HG02885 (cell line): ENCODE data around the gene WASHC4.
"Not testable (repeated sequence)": the region's sequence is repeated elsewhere in the genome, so short reads cannot be mapped to it uniquely, and the experiment has no call there.

Experiments
- ATAC-seq: cut with Tn5 transposase; IDR thresholded peaks from one replicate; pipeline ENCODE4 v1.9.1; 2021; ENCODE audit warnings: mild to moderate bottlenecking; ENCODE audit not compliant: unreplicated experiment, poor library complexity

WASHC4 gene

GRCh38 chr12:105157606-105158005 lies 50.1 kb downstream of the WASHC4 start:
- ATAC-seq, result no peak

GRCh38 chr12:105158876-105159275 lies 51.3 kb downstream of the WASHC4 start:
- ATAC-seq, result no peak

- no peak for ATAC-seq
Measured at GRCh38 chr12:105162174-105162573, 54.6 kb downstream of the WASHC4 start.

- no peak for ATAC-seq
Measured at GRCh38 chr12:105164068-105164467, 56.5 kb downstream of the WASHC4 start.

GRCh38 chr12:105166736-105167135 lies 59.2 kb downstream of the WASHC4 start:
- ATAC-seq, result no peak

- no peak for ATAC-seq
Measured at GRCh38 chr12:105167346-105167745, 59.8 kb downstream of the WASHC4 start.

GRCh38 chr12:105168006-105168405 lies 60.5 kb downstream of the WASHC4 start:
- ATAC-seq, result no peak

GRCh38 chr12:105170139-105170538 lies 62.6 kb downstream of the WASHC4 start:
- no peak for ATAC-seq

GRCh38 chr12:105171691-105172436 lies 64.3 kb downstream of the WASHC4 start:
- ATAC-seq, result no peak

- ATAC-seq, result no peak
Measured at GRCh38 chr12:105175397-105175990, 68.0 kb downstream of the WASHC4 start.

GRCh38 chr12:105177208-105177607 lies 69.7 kb downstream of the WASHC4 start:
- ATAC-seq, result no peak

GRCh38 chr12:105179114-105179513 lies 71.6 kb downstream of the WASHC4 start:
- not testable (repeated sequence) for ATAC-seq

- not testable (repeated sequence) for ATAC-seq
Measured at GRCh38 chr12:105183406-105183805, 75.9 kb downstream of the WASHC4 start.

- not testable (repeated sequence) for ATAC-seq
Measured at GRCh38 chr12:105183976-105184375, 76.4 kb downstream of the WASHC4 start.

- ATAC-seq, result no peak
Measured at GRCh38 chr12:105189293-105189692, 81.8 kb downstream of the WASHC4 start.

GRCh38 chr12:105190530-105190929 lies 83.0 kb downstream of the WASHC4 start:
- ATAC-seq, result no peak

- ATAC-seq, result no peak
Measured at GRCh38 chr12:105192624-105193225, 85.2 kb downstream of the WASHC4 start.

GRCh38 chr12:105194947-105195346 lies 87.4 kb downstream of the WASHC4 start:
- ATAC-seq, result no peak

- ATAC-seq, result no peak
Measured at GRCh38 chr12:105196090-105196489, 88.6 kb downstream of the WASHC4 start.

- ATAC-seq, result no peak
Measured at GRCh38 chr12:105198961-105199360, 91.4 kb downstream of the WASHC4 start.

GRCh38 chr12:105200385-105200784 lies 92.9 kb downstream of the WASHC4 start:
- no peak for ATAC-seq

- no peak for ATAC-seq
Measured at GRCh38 chr12:105201299-105201698, 93.8 kb downstream of the WASHC4 start.
